Prostate gland (tissue), 2 donors: ENCODE results near the gene BAG2. TPM values are rescaled to one million over a fixed set of nuclear protein-coding genes. Genes with fewer than 3 reads are reported as not detected.

ENCODE experiments used
- DNase-seq: peaks from one replicate; pipeline ENCODE4 v3.0.0-alpha.2; 2019; ENCODE audit warnings: low spot score
- H3K27ac ChIP-seq, 2 donors: fragments of 200-600 bp; sonication (generic); 2 replicates each; pipeline ENCODE4 v1.5.1; 2017 to 2019
- H3K27me3 ChIP-seq: fragments of 200-600 bp; sonication (generic); replicated peaks from 2 replicates; pipeline ENCODE4 v1.5.1; 2019; ENCODE audit not compliant: insufficient read depth
- H3K36me3 ChIP-seq, 2 donors: fragments of 200-600 bp; sonication (generic); 1 replicate in 1 of 2; 2 replicates in 1 of 2; pipeline versions ENCODE4 v1.5.1 to v1.8.1; 2017 to 2019
- H3K4me1 ChIP-seq: fragments of 200-600 bp; sonication (generic); replicated peaks from 2 replicates; pipeline ENCODE4 v1.5.1; 2019
- H3K4me3 ChIP-seq, 2 donors: fragments of 200-600 bp; sonication (generic); 2 replicates each; pipeline ENCODE4 v1.5.1; 2017 to 2019
- H3K9me3 ChIP-seq: fragments of 200-600 bp; sonication (generic); 2 replicates; pipeline ENCODE4 v1.5.1; 2017
- POLR2A ChIP-seq: fragments of 450-650 bp; IDR thresholded peaks from one replicate; pipeline ENCODE4 v1.6.1; 2016; ENCODE audit warnings: antibody characterized with exemption, mild to moderate bottlenecking
- POLR2AphosphoS5 ChIP-seq: sonication (generic); formaldehyde crosslinking; IDR thresholded peaks from one replicate; pipeline ENCODE4 v1.6.1; 2017; ENCODE audit warnings: antibody characterized with exemption
- WGBS: methylation state at CpG from one replicate; pipeline ENCODE4 v1.1.5; 2018; 5-methylcytosine and 5-hydroxymethylcytosine counted together
- intact Hi-C: fragments of 100-400 bp; cut with DNase I; formaldehyde crosslinking; loops from one replicate; pipeline ENCODE4 v1.14.2; 2022
- total RNA-seq, 2 donors: library from RNA; depleted of rRNA; stranded (reverse); fragments of >200 nt; gene quantifications; one replicate each; pipeline ENCODE4 v1.1.0, GENCODE V29; 2016
- TF ChIP-seq, protein P1 (sequence below), 4 experiments: fragments of 200-600 bp in 2 of 4; fragments of 450-650 bp in 2 of 4; sonication (generic) in 2 of 4; IDR thresholded peaks; 1 replicate in 3 of 4; 2 replicates in 1 of 4; pipeline ENCODE4 v1.5.1; 2016 to 2019; ENCODE audit warnings: antibody characterized with exemption in 4 of 4, mild to moderate bottlenecking in 2 of 4, moderate library complexity in 2 of 4

Gene BAG2
- total RNA-seq, 2 donors from 2014 or later, result 5.4 to 6.8 TPM

DNA sequence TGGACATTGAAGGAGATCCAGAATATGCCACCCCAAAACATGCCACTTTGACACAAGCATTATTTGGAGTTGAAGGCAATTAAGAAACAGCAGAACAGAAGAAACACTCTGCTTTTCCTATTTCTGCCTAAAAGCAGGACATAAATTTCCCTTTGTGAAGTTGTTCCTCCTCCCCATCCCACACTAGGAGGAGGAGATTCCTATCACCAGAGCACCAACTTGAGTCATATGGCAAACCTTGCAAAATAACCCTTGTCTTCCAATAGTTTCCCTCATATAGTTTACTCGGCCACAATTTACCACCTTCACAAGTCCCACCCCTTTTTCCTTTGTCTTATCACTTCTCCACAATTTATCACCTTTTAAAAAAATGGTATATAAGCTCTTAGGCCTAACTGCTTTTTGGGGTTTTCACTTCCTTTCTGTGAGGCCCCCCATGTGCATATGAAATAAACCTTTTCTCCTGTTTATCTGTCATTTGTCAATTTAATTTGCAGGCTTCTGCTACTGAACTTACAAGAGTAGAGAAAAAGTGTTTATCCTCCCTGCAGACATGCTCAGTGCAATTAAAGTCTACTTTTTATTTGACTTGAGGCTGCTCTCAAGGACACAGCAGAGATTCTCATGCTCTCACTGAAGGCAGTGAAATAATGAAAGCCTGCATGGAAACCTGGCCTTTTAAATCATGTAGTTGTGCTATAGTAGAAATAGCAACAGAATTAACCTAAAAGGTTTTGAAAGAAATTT, 52.8 kb downstream of the BAG2 start:
- Histone ChIP-seq H3K27me3 (no peaks in the 10 kb centered on the region), H3K9me3 (no peaks in the 10 kb centered on the region), H3K36me3 (no peaks in the 10 kb centered on the region), H3K4me3 (no peak overlapping the region), H3K4me1 (no peaks in the 10 kb centered on the region), H3K27ac (peak overlapping the region; percentile 3 to 10)
- no peak for DNase-seq
- 45% methylated on average over 1 of the region's 1 CpG for WGBS
- TF ChIP-seq POLR2AphosphoS5, result no peak
- no peak for TF ChIP-seq POLR2A
- intact Hi-C loops, result loop anchor here (5.0 kb wide), 2 partner anchors 37 to 43 kb away; no protein-coding TSS in a partner anchor

DNA sequence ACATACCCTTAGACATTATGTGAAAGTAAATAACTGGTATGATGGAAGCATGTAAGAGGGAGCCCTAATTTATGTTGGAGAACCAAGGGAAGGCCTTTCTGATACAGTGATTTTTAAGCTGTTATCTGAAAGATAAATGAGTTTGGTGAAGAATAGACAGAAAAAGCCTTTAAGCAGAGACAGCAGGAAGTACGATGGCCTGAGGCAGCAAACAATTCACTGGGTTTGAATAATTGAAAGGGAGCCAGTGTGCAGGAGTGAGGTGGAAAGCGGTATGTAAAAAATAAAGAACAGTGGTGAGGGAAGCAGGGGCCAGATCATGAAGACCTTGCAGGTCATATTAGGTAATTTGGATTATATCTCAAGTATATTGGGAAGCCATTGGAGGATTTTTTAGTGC, 54.1 kb downstream of the BAG2 start:
- Histone ChIP-seq H3K27ac (no peak overlapping the region), H3K4me3 (no peak overlapping the region), H3K27me3 (no peaks in the 10 kb centered on the region), H3K4me1 (no peaks in the 10 kb centered on the region), H3K36me3 (no peaks in the 10 kb centered on the region), H3K9me3 (no peaks in the 10 kb centered on the region)
- WGBS, result 43% methylated on average over 2 of the region's 2 CpGs
- no peak for TF ChIP-seq POLR2AphosphoS5
- TF ChIP-seq, protein P1, sequence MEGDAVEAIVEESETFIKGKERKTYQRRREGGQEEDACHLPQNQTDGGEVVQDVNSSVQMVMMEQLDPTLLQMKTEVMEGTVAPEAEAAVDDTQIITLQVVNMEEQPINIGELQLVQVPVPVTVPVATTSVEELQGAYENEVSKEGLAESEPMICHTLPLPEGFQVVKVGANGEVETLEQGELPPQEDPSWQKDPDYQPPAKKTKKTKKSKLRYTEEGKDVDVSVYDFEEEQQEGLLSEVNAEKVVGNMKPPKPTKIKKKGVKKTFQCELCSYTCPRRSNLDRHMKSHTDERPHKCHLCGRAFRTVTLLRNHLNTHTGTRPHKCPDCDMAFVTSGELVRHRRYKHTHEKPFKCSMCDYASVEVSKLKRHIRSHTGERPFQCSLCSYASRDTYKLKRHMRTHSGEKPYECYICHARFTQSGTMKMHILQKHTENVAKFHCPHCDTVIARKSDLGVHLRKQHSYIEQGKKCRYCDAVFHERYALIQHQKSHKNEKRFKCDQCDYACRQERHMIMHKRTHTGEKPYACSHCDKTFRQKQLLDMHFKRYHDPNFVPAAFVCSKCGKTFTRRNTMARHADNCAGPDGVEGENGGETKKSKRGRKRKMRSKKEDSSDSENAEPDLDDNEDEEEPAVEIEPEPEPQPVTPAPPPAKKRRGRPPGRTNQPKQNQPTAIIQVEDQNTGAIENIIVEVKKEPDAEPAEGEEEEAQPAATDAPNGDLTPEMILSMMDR (IDR thresholded peaks at IDR 0.05), result no peak
- no peak for TF ChIP-seq POLR2A
- intact Hi-C loops, result no loop called here
- no peak for DNase-seq

Other genes starting within 250 kb of the BAG2 start
- 1 to 10 TPM in 1 of 2 donors, under 1 TPM in 1; 0.32 to 3.2 TPM for gene BEND6, start 217.2 kb upstream of the BAG2 start, total RNA-seq
- 1 to 10 TPM; 7.8 to 9.2 TPM for gene KIAA1586, start 125.6 kb upstream of the BAG2 start, total RNA-seq
- 10 to 100 TPM; 32.3 to 68.6 TPM for gene ZNF451, start 82.1 kb upstream of the BAG2 start, total RNA-seq
- gene RAB23, start 50.0 kb downstream of the BAG2 start, total RNA-seq, result 10 to 100 TPM; 20.4 to 22.3 TPM
- 10 to 100 TPM; 18.5 to 28.9 TPM for gene PRIM2, start 145.3 kb downstream of the BAG2 start, total RNA-seq